GM12892 (cell line): ENCODE results near the gene ALPG.
"Not testable (repeated sequence)": the region's sequence is repeated elsewhere in the genome, so short reads cannot be mapped to it uniquely, and the experiment has no call there.

Experiments
- DNase-seq: peaks from one replicate; pipeline ENCODE4 v3.0.0; 2011; ENCODE audit not compliant: insufficient read length
- FAIRE-seq: peaks from 2 replicates; lab custom pipeline; 2011; peaks lifted over from hg19 to GRCh38; lab: Jason Lieb, UNC
- POLR2A ChIP-seq: IDR thresholded peaks from 2 replicates; pipeline ENCODE4 v1.6.1; 2011; ENCODE audit warnings: low read depth, low read length, control low read depth
- POLR2AphosphoS5 ChIP-seq: IDR thresholded peaks from 2 replicates; pipeline ENCODE4 v1.6.1; 2011; ENCODE audit warnings: low read depth, low read length, control low read depth
- TAF1 ChIP-seq: IDR thresholded peaks from 2 replicates; pipeline ENCODE4 v1.6.1; 2011; ENCODE audit warnings: low read depth, mild to moderate bottlenecking, control low read depth, low read length, borderline replicate concordance

The ALPG gene

DNA sequence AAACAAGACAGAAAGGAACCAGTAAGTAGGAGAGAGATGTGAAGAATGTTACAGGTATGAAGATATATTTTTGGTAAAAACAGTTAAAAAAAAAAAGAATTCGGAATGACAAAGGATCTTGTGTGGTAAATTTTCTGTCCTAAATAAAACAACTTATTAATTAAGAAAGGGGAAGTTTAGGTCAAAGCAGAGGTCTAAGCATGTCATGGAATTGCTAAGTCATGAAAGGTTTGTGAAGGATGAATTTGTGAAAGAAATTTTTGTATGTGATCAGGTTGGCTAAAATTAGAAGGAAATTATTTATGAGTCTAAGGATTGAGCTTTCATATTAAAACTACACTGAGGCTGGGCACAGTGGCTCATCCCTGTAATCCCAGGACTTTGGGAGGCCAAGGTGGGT is 11.1 kb upstream of the ALPG start:
- DNase-seq (no peak), FAIRE-seq (peak; percentile 40)
- TF ChIP-seq TAF1 (no peak), POLR2AphosphoS5 (no peak), POLR2A (no peak)

DNA sequence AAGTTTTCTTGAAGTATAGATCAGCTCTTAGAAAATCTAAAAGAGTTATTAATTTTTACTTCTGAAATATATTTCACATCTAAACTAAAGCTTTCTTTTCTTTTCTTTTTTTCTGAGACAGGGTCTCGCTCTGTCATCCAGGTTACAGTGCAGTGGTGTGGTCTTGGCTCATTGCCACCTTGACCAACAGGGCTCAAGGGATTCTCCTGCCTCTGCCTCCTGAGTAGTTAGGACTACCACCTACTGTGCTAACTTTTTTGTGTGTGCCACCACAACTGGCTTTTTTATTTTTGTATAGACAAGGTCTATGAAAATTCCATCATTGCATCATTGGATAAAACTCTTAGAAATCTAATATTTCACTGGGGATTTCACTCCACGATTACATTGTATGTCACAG is 10.0 kb upstream of the ALPG start:
- DNase-seq (no peak), FAIRE-seq (no peak)
- TF ChIP-seq POLR2A: no peak
- TF ChIP-seq POLR2AphosphoS5: no peak
- no peak for TF ChIP-seq TAF1

DNA sequence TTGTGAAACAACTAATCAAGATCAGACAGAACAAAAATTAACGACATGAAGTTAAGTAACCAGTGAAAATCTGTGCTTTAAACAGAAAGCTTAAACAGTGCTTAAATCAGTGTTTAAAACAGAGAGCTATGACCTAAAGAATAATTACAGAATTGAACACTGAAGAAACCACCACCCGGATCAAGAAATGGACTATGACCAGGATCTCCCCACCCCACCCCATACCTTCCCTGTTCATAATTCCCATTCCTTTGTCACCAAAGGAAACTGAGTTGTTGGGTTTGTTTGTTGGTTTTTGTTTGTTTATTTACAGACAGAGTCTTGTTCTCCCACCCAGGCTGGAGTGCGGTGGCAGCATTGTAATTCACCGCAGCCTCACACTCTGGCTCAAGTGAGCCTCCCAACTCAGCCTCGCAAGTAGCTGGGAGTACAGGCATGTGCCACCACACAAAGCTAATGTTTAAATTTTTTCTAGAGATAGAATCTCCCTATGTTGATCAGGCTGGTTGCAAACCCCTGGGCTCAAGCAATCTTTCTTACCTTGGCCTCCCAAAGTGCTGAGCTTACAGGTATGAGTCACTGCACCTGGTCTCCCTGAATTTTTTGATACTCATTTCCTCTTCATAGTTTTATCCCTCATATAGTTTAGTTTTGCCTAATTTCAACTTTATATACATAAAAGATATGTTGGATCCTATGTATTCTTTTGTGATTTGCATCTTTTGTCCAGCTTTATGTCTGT is 8.2 kb upstream of the ALPG start:
- no peak for FAIRE-seq
- DNase-seq: no peak

DNA sequence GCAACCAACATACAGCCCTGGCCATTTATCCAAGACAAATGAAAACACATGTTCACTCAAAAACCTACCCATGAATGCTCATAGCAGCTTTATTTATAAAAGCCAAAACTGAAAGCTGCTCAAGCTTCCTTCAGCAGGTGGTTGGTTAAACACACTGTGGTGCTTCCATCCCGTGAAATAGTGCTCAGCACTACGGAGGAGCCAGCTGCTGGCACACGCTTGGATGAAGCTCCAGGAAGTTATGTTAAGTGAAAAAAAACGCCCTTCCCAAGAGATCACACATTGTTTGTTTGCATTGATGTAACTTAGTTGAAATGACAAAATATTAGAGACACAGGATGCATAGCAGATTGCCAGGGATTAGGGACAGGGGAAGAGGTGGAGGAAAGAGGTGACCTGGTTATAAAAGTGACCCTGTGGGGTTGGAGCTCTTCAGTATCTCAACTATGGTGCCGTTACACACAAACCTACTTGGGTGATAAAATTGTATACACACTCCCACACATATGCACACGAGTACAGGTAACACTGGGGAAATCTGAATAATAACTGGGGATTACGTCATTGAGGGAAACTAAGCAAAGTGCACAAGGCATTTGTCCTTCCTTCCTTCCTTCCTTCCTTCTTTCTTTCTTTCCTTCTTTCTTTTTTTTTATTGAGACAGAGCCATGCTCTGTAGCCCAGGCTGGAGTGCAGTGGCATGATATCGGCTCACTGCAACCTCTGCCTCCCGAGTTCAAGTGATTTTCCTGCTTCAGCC is 6.2 kb upstream of the ALPG start:
- no peak for DNase-seq
- TF ChIP-seq TAF1: no peak
- no peak for TF ChIP-seq POLR2A
- no peak for TF ChIP-seq POLR2AphosphoS5
- FAIRE-seq: no peak

More for the DNA sequence above, 8.2 kb upstream of the ALPG start:
- TF ChIP-seq POLR2A: no peak
- TF ChIP-seq TAF1: no peak

DNA sequence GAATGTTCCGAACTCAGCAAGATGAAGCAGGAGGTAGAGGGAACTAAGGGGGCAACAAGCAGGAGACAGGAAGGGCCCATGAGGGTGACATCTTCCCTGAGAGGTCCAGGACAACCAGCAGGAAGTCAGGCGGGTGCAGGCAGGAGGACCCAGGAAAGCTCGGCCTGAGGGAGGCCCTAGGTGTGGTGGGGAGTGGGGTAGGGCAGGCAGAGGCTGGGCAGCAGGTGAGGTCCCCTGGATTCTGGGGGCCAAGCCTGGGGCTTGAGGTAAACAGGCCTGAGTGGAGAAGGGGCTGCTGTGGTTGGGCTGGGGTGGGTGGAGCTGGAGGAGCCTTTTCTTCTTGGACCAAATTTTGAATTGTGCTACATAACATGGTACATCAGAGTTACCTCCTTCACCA is 4.1 kb upstream of the ALPG start:
- no peak for DNase-seq
- FAIRE-seq: no peak
- TF ChIP-seq TAF1 (no peak), POLR2AphosphoS5 (no peak), POLR2A (no peak)

DNA sequence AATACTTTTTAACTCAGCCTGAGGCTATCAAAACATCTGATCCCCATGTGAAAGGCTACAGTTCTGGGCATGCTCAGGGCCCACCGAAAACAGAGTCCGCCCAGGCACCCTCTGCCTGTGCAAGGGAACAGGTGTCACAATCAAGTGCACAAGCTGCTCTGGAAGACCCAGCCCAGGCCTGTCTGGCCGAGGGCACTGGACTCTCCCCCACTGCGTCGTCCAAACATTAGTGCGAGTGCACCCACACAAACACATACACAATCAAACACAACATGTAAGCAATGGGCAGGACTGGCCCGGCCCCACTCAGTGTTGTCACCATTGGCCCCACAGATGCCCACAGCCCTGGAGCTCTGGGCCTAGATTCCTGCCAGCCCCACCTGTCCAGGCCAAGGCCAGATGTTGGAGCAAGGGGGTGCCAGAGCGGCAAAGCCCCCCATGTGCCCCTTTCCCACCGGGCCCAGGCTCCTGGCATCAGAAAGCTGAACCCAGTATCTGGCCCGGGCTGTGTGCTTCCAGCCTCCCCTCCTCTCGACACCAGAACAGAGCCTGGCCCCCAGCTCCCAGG is 617 bp upstream of the ALPG start:
- no peak for TF ChIP-seq POLR2AphosphoS5
- no peak for TF ChIP-seq POLR2A
- no peak for TF ChIP-seq TAF1
- FAIRE-seq (no peak), DNase-seq (no peak)

DNA sequence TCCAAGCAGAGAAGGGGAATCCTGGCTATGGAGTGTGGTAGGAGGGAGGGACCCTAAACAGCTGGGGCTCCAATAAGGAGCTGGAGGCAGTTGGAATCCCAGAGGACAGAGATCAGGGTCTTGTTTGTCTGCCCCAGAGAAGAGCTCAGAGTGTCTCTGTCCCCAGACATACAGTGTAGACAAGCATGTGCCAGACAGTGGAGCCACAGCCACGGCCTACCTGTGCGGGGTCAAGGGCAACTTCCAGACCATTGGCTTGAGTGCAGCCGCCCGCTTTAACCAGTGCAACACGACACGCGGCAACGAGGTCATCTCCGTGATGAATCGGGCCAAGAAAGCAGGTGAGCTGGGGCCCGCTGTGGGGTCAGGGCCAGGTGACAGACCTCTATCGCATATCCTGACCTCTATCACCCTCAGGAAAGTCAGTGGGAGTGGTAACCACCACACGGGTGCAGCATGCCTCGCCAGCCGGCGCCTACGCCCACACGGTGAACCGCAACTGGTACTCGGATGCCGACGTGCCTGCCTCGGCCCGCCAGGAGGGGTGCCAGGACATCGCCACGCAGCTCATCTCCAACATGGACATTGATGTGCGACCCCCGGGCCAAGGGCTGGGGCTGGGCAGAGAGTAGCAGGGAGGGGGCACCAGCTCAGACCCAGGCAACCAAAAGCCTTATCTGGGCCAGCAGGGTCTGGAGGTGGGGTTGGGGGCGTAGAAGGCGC is 945 bp downstream of the ALPG start:
- not testable (repeated sequence) for DNase-seq, FAIRE-seq

DNA sequence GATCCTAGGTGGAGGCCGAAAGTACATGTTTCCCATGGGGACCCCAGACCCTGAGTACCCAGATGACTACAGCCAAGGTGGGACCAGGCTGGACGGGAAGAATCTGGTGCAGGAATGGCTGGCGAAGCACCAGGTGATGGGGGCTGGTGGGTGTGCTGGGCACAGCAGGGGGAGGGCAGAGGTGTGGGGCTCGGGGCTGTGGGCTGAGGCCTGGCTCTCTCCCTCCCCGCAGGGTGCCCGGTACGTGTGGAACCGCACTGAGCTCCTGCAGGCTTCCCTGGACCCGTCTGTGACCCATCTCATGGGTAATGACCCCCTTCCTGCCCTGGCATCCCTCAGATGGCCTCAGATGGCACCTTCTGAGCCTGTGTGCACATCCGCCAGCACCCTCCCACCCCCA is 1.6 kb downstream of the ALPG start:
- DNase-seq, FAIRE-seq: not testable (repeated sequence)

DNA sequence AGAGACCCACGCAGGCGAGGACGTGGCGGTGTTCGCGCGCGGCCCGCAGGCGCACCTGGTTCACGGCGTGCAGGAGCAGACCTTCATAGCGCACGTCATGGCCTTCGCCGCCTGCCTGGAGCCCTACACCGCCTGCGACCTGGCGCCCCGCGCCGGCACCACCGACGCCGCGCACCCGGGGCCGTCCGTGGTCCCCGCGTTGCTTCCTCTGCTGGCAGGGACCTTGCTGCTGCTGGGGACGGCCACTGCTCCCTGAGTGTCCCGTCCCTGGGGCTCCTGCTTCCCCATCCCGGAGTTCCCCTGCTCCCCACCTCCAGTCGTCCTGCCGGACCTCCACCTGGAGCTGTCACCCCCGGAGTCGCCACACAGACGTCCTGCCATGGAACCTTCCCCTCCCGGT is 3.0 kb downstream of the ALPG start:
- FAIRE-seq, DNase-seq: not testable (repeated sequence)

DNA sequence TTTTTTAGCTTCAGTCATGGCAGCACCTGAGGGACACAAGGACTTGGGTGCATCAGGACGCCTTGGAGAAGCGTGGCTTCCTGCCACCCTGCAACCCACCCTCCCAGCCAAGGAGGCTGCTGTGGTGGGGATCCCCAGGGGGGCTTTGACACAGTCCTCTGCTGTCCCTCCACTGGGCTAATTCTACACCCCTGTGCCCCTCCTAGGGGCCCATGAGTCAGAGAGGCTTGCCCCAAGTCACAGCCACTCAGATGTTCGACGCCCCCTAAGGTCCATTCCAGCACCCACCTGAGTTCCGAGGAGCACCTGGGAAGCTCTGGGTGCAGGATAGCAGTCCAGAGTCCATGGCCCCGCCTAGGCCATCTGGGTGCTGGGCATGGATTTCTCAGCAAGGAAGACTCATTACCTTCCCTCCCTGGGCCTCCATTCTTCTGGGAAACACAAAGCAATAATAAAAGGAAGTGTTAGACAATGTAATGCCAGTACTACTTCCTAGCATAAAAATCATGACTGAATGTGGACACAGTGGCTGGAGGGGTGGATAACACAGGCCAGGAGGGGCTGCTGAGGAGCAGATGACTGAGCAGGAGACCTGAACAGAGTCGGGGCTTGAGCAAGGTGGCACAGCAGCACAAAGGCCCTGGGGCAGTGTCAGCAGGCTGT is 3.7 kb downstream of the ALPG start:
- FAIRE-seq (no peak), DNase-seq (no peak)
- TF ChIP-seq POLR2A: no peak
- TF ChIP-seq POLR2AphosphoS5: no peak

DNA sequence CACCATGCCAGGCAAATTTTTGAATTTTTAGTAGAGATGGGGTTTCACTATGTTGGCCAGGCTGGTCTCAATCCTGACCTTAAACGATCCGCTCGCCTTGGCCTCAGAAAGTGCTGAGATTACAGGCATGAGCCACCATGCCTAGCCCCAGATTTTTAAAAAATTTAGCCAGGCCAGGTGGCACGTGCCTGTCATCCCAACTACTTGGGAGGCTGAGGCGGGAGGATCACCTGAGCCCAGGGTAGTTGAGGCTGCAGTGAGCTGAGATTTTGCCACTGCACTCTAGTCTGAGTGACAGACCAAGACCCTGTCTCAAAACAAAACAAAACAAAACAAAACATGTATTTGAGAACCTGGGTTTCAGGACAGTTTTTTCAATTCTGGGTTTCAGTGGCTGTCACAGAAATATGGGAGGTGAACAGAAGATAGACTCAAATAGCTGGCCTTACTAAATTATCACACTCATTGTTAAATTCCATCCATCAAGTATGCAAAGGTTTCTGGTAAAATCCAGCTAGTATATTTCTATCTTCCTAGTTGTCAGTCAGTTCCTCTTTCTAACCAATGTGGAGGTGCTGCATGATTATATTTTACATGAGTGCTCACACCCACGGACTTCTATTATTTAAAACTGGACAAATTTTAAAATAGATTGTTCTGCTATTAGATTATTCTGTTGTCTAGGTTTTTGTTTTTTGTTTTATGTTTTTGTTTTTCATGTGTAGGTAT is 5.4 kb downstream of the ALPG start:
- DNase-seq (no peak), FAIRE-seq (no peak)
- TF ChIP-seq TAF1 (no peak), POLR2AphosphoS5 (no peak), POLR2A (no peak)

DNA sequence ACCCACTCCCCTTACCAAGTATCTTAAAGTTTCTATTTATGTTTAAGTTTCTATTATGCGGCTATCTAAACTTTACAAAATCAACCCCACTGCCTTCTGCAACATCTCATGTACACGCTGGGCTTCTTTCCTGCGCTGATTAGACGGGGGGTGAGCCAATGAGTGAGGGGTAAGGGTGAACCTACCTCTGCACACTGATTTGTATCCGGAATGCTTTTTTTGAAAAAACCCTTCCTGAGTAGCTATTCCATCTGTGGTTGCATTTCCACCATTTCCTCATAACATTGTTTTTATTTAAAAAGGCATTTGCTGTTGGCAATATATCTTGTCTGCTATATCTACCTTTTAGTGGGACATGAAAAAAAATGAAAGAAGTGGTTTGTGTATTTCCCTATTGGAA is 6.3 kb downstream of the ALPG start:
- TF ChIP-seq TAF1 (no peak), POLR2AphosphoS5 (no peak), POLR2A (no peak)
- no peak for FAIRE-seq
- DNase-seq: no peak
